ENCODE measurements around the gene SLC16A1.

The SLC16A1 gene

GRCh38 chr1:112869895-112870294 is 86.1 kb downstream of the SLC16A1 start:
- no peak for DNase-seq
- peak; percentile 20 for ATAC-seq
- no peaks in the 10 kb centered on the region for H3K36me3 Mint-ChIP-seq (ENCODE audit: low read depth)
- no peaks in the 10 kb centered on the region for H3K9me3 Mint-ChIP-seq
- H3K4me1 Mint-ChIP-seq: no peaks in the 10 kb centered on the region
- peaks cover 3% of the 10 kb centered on the region for H3K27me3 Mint-ChIP-seq
- H3K4me3 Mint-ChIP-seq: no peak overlapping the region
- no peak overlapping the region for H3K27ac Mint-ChIP-seq

DNA sequence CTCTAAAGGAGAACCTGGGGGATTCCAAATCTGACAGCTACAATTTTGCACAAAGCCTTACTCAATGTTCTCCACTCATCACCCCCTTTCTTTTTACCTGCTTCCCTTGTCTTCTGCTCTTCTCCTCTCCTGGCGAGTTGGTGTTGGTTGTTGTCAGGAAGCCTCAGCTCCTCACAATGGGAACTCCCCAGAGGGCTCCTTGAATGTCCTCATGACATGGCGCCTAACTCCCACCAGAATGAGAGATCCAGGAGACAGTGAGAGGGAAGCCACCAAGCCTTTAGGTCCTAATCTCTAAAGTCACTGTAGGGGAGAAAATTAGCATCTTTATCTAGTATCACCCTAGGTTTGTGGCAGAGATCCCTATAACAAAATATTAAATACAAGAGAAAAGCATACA is 87.8 kb downstream of the SLC16A1 start:
- ATAC-seq: no peak
- H3K27me3 Mint-ChIP-seq: peaks cover 3% of the 10 kb centered on the region
- H3K4me1 Mint-ChIP-seq: peaks cover 4% of the 10 kb centered on the region
- no peak for DNase-seq
- H3K36me3 Mint-ChIP-seq (ENCODE audit: low read depth): no peaks in the 10 kb centered on the region
- H3K27ac Mint-ChIP-seq: no peak overlapping the region
- H3K9me3 Mint-ChIP-seq: no peaks in the 10 kb centered on the region
- H3K4me3 Mint-ChIP-seq: no peak overlapping the region

DNA sequence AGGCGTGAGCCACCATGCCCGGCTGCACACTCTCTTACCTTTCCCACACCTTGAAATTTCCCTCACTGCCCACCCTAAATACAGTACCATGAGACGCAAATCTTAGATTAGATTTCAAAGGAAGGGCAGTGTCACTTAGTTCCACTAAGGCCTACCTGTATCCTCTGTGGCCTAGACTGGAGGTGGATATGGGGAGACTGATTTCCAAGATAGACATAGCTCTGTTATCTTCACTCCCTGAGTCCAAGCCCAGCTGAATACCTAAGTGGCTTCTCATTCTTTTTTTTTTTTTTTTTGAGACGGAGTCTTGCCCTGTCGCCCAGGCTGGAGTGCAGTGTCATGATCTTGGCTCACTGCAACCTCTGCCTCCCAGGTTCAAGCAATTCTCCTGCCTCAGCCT is 89.0 kb downstream of the SLC16A1 start:
- ATAC-seq (no peak), DNase-seq (no peak)
- Mint-ChIP-seq H3K27me3 (peaks cover 3% of the 10 kb centered on the region), H3K36me3 (ENCODE audit: low read depth) (no peaks in the 10 kb centered on the region), H3K4me1 (peaks cover 4% of the 10 kb centered on the region), H3K9me3 (no peaks in the 10 kb centered on the region), H3K27ac (no peak overlapping the region), H3K4me3 (no peak overlapping the region)

DNA sequence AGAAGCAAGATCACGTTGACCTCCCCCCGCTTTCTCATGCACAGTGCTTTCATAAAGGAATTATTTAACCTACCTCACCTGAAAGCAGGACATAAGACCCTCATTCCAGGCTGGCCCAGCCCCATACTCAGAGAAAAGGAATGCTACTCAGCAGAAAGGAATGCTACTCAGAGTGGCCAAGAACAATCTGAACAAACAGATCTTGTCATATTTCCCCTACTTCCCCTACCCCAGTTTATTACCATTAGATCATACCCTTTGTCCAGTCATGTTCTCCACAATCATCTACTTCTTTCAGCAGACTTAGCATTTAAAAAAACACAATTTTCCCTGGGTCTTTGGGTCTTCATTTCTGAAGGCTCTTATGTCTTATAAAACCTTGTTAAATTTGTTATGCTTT is 89.8 kb downstream of the SLC16A1 start:
- H3K27me3 Mint-ChIP-seq: peaks cover 3% of the 10 kb centered on the region
- ATAC-seq (no peak), DNase-seq (no peak)
- H3K4me1 Mint-ChIP-seq: peaks cover 4% of the 10 kb centered on the region
- H3K9me3 Mint-ChIP-seq: no peaks in the 10 kb centered on the region
- no peaks in the 10 kb centered on the region for H3K36me3 Mint-ChIP-seq (ENCODE audit: low read depth)
- H3K27ac Mint-ChIP-seq: no peak overlapping the region
- H3K4me3 Mint-ChIP-seq: no peak overlapping the region

GRCh38 chr1:112862753-112863426 is 93.1 kb downstream of the SLC16A1 start:
- no peaks in the 10 kb centered on the region for H3K9me3 Mint-ChIP-seq
- H3K4me3 Mint-ChIP-seq: no peak overlapping the region
- no peak for DNase-seq
- no peaks in the 10 kb centered on the region for H3K27me3 Mint-ChIP-seq
- no peak overlapping the region for H3K27ac Mint-ChIP-seq
- H3K36me3 Mint-ChIP-seq (ENCODE audit: low read depth): no peaks in the 10 kb centered on the region
- peaks cover 4% of the 10 kb centered on the region for H3K4me1 Mint-ChIP-seq
- ATAC-seq: no peak
